K562 (cell line): Measurements from ENCODE around the gene EEF1A2.

Experiments
- ATF2 ChIP-seq: sonication (generic); formaldehyde crosslinking; IDR thresholded peaks from 2 replicates; pipeline ENCODE4 v1.8.1; 2022; ENCODE audit warnings: missing genetic modification reagents
- CBX3 ChIP-seq, 2 experiments: IDR thresholded peaks; 1 replicate in 1 of 2; 2 replicates in 1 of 2; pipeline ENCODE4 v1.6.1; 2012; ENCODE audit warnings: inconsistent platforms in 2 of 2, low read length in 2 of 2, borderline replicate concordance in 1 of 2, control low read depth in 1 of 2
- CTCF ChIP-seq, 3 experiments: IDR thresholded peaks in 2 of 3; conservative IDR thresholded peaks in 1 of 3; 2 replicates each; pipeline ENCODE4 v1.5.1; 2011 to 2012; ENCODE audit warnings: low read length in 3 of 3, mild to moderate bottlenecking in 3 of 3, control low read depth in 2 of 3, improper control_type of control experiment in 1 of 3, inconsistent platforms in 1 of 3, low read depth in 1 of 3, mixed read lengths in 1 of 3, moderate library complexity in 1 of 3; ENCODE audit not compliant: insufficient read depth in 2 of 3
- FOXP4 ChIP-seq: sonication (generic); formaldehyde crosslinking; IDR thresholded peaks from 2 replicates; pipeline ENCODE4 v1.8.0; 2022; ENCODE audit warnings: mild to moderate bottlenecking, missing genetic modification reagents, borderline replicate concordance
- IFI16 ChIP-seq: fragments of 250-450 bp; sonication (Bioruptor Pico); IDR thresholded peaks from 2 replicates; pipeline ENCODE4 v2.1.2; 2022; ENCODE audit warnings: mild to moderate bottlenecking, inconsistent platforms
- MGA ChIP-seq: fragments of 450-650 bp; IDR thresholded peaks from 2 replicates; pipeline ENCODE4 v1.6.1; 2016; ENCODE audit warnings: mild to moderate bottlenecking, moderate library complexity
- NFXL1 ChIP-seq: fragments of 450-650 bp; formaldehyde crosslinking; IDR thresholded peaks from 2 replicates; pipeline ENCODE4 v1.4.0; 2021; ENCODE audit warnings: mild to moderate bottlenecking
- NUFIP1 ChIP-seq: fragments of 450-650 bp; IDR thresholded peaks from 2 replicates; pipeline ENCODE4 v1.6.1; 2018; ENCODE audit not compliant: partially characterized antibody
- PREB ChIP-seq: sonication (generic); formaldehyde crosslinking; IDR thresholded peaks from 2 replicates; pipeline ENCODE4 v1.8.1; 2023; ENCODE audit warnings: mild to moderate bottlenecking, missing genetic modification reagents
- SIN3B ChIP-seq: fragments of 450-650 bp; IDR thresholded peaks from 2 replicates; pipeline ENCODE4 v1.6.1; 2017; ENCODE audit warnings: low read depth, mild to moderate bottlenecking, moderate library complexity
- ZFP36 ChIP-seq: fragments of 150-350 bp; IDR thresholded peaks from 2 replicates; pipeline ENCODE4 v1.6.1; 2018; ENCODE audit warnings: low read length, low read depth; ENCODE audit not compliant: partially characterized antibody
- ZFPM2 ChIP-seq: fragments of 250-450 bp; sonication (Bioruptor Pico); IDR thresholded peaks from 2 replicates; pipeline ENCODE4 v1.5.1; 2022; ENCODE audit warnings: mild to moderate bottlenecking
- ZNF253 ChIP-seq: fragments of 250-450 bp; sonication (Bioruptor Pico); conservative IDR thresholded peaks from 2 replicates; pipeline ENCODE4 v1.6.1; 2021; ENCODE audit warnings: mild to moderate bottlenecking

GRCh38 chr20:63533388-63533787, 34.5 kb upstream of the EEF1A2 start:
- TF ChIP-seq ATF2 (CRISPR knock-in tag) (no peak), NFXL1 (CRISPR knock-in tag) (no peak), FOXP4 (CRISPR knock-in tag) (no peak), ZNF253 (CRISPR knock-in tag) (no peak), ZFPM2 (CRISPR knock-in tag) (no peak), PREB (CRISPR knock-in tag) (no peak), NUFIP1 (no peak), SIN3B (no peak), ZFP36 (no peak), CTCF (IDR thresholded peaks at IDR 0.05 in 2 of 3, conservative IDR thresholded peaks at IDR 0.05 in 1 of 3; ENCODE audit: insufficient read depth in 2 of 3, low read depth in 1 of 3, low read length in 3 of 3) (no peak), CBX3 (IDR thresholded peaks at IDR 0.05; ENCODE audit: borderline replicate concordance in 1 of 2, low read length in 2 of 2) (no peak), MGA (no peak), IFI16 (CRISPR knock-in tag) (no peak)
